Karpas-422 (cell line): Measurements from ENCODE around the gene FNDC7. TPM values are rescaled to one million over a fixed set of nuclear protein-coding genes. Genes with fewer than 3 reads are reported as not detected.

Experiments
- DNase-seq: peaks from one replicate; pipeline ENCODE4 v3.0.0-alpha.2; 2015
- H2AFZ ChIP-seq: fragments of 200-600 bp; sonication (generic); 2 replicates; pipeline ENCODE4 v1.6.1; 2014; ENCODE audit warnings: antibody characterized with exemption, low read length, mixed read lengths
- H3K27ac ChIP-seq: fragments of 200-600 bp; sonication (generic); 2 replicates; pipeline ENCODE4 v1.5.1; 2014; ENCODE audit warnings: mild to moderate bottlenecking, low read length, moderate library complexity
- H3K27me3 ChIP-seq: fragments of 200-600 bp; sonication (generic); 2 replicates; pipeline ENCODE4 v1.6.1; 2014; ENCODE audit warnings: low read length, mixed read lengths
- H3K36me3 ChIP-seq: fragments of 200-600 bp; sonication (generic); 2 replicates; pipeline ENCODE4 v1.6.1; 2014; ENCODE audit warnings: low read length, mixed read lengths; ENCODE audit not compliant: insufficient read depth
- H3K4me1 ChIP-seq: fragments of 200-600 bp; sonication (generic); 2 replicates; pipeline ENCODE4 v1.6.1; 2014; ENCODE audit warnings: mild to moderate bottlenecking, low read length, mixed read lengths
- H3K4me2 ChIP-seq: fragments of 200-600 bp; sonication (generic); 2 replicates; pipeline ENCODE4 v1.6.1; 2014; ENCODE audit warnings: low read length, low read depth, mild to moderate bottlenecking; ENCODE audit not compliant: poor library complexity, severe bottlenecking
- H3K4me3 ChIP-seq: fragments of 200-600 bp; sonication (generic); 2 replicates; pipeline ENCODE4 v1.5.1; 2014; ENCODE audit warnings: mild to moderate bottlenecking, antibody characterized with exemption, low read length, mixed read lengths
- H3K79me2 ChIP-seq: fragments of 200-600 bp; sonication (generic); 2 replicates; pipeline ENCODE4 v1.6.1; 2014; ENCODE audit warnings: mild to moderate bottlenecking, low read length, mixed read lengths
- H3K9ac ChIP-seq: fragments of 200-600 bp; sonication (generic); 2 replicates; pipeline ENCODE4 v1.6.0; 2014; ENCODE audit warnings: low read length
- H3K9me2 ChIP-seq: fragments of 200-600 bp; sonication (generic), shearing (Covaris generic); replicated peaks from 2 replicates; pipeline ENCODE4 v1.6.0; 2014; ENCODE audit warnings: mild to moderate bottlenecking, low read length, moderate library complexity; ENCODE audit not compliant: insufficient read depth
- H3K9me3 ChIP-seq: fragments of 300-700, 200-600 bp; sonication (generic); 2 replicates; pipeline ENCODE4 v1.6.1; 2014; ENCODE audit warnings: low read length, mixed read lengths
- H4K20me1 ChIP-seq: fragments of 200-600 bp; sonication (generic); 2 replicates; pipeline ENCODE4 v1.6.1; 2014; ENCODE audit warnings: mild to moderate bottlenecking, antibody characterized with exemption, low read length, low read depth; ENCODE audit not compliant: insufficient read depth
- total RNA-seq: library from RNA; depleted of rRNA; stranded (reverse); fragments of >200 nt; shearing (Covaris generic); gene quantifications from 2 replicates; pipeline ENCODE4 v1.2.3, GENCODE V29; 2014; ENCODE audit warnings: low replicate concordance

FNDC7 gene
- total RNA-seq, 1 experiment from 2014 or later = 2.9 TPM

- Histone ChIP-seq H3K36me3 (no peaks in the 10 kb centered on the region), H3K9me2 (no peaks in the 10 kb centered on the region), H3K79me2 (no peaks in the 10 kb centered on the region), H3K9ac (no peak overlapping the region), H3K27ac (no peak overlapping the region), H3K27me3 (no peaks in the 10 kb centered on the region), H3K4me1 (peaks cover 2% of the 10 kb centered on the region; the same call in 1 of the 2 replicates), H4K20me1 (no peaks in the 10 kb centered on the region), H3K9me3 (no peaks in the 10 kb centered on the region), H3K4me3 (no peak overlapping the region), H3K4me2 (no peak overlapping the region), H2AFZ (no peak overlapping the region)
- no peak for DNase-seq
Measured at GRCh38 chr1:108719656-108720435, 7.1 kb downstream of the FNDC7 start.

GRCh38 chr1:108722292-108722691, 9.6 kb downstream of the FNDC7 start:
- Histone ChIP-seq H3K79me2 (no peaks in the 10 kb centered on the region), H3K4me2 (no peak overlapping the region), H2AFZ (no peak overlapping the region; the same call in 1 of the 2 replicates)

GRCh38 chr1:108725906-108726305, 13.2 kb downstream of the FNDC7 start:
- no peaks in the 10 kb centered on the region for H4K20me1 ChIP-seq
- no peaks in the 10 kb centered on the region for H3K36me3 ChIP-seq
- no peak overlapping the region for H3K9ac ChIP-seq
- H3K4me3 ChIP-seq = no peak overlapping the region
- no peaks in the 10 kb centered on the region for H3K79me2 ChIP-seq
- H3K27ac ChIP-seq = no peak overlapping the region
- no peak for DNase-seq
- no peak overlapping the region for H2AFZ ChIP-seq
- peaks cover 3% of the 10 kb centered on the region; the same call in 1 of the 2 replicates for H3K4me1 ChIP-seq
- 0 out of 2 replicates have a peak, but pooled peaks cover 2% of the 10 kb centered on the region for H3K27me3 ChIP-seq
- H3K9me3 ChIP-seq = no peaks in the 10 kb centered on the region
- no peak overlapping the region for H3K4me2 ChIP-seq
- H3K9me2 ChIP-seq = no peaks in the 10 kb centered on the region

More at GRCh38 chr1:108722292-108722691, 9.6 kb downstream of the FNDC7 start:
- H3K9me3 ChIP-seq = no peaks in the 10 kb centered on the region
- no peak for DNase-seq
- H3K4me3 ChIP-seq = no peak overlapping the region
- H3K36me3 ChIP-seq = no peaks in the 10 kb centered on the region
- H4K20me1 ChIP-seq = no peaks in the 10 kb centered on the region
- H3K27me3 ChIP-seq = no peaks in the 10 kb centered on the region
- H3K27ac ChIP-seq = no peak overlapping the region
- H3K4me1 ChIP-seq = peaks cover 2% of the 10 kb centered on the region; the same call in 1 of the 2 replicates
- H3K9me2 ChIP-seq = no peaks in the 10 kb centered on the region
- no peak overlapping the region for H3K9ac ChIP-seq

- H3K9ac ChIP-seq = no peak overlapping the region
- no peak overlapping the region for H3K4me2 ChIP-seq
- no peak overlapping the region for H3K4me3 ChIP-seq
- H3K79me2 ChIP-seq = no peaks in the 10 kb centered on the region
- no peaks in the 10 kb centered on the region for H4K20me1 ChIP-seq
- DNase-seq = no peak
- H3K27ac ChIP-seq = no peak overlapping the region
- H3K27me3 ChIP-seq = 0 out of 2 replicates have a peak, but pooled peaks cover 2% of the 10 kb centered on the region
- H3K9me2 ChIP-seq = no peaks in the 10 kb centered on the region
- H3K36me3 ChIP-seq = no peaks in the 10 kb centered on the region
- H3K9me3 ChIP-seq = no peaks in the 10 kb centered on the region
- H2AFZ ChIP-seq = no peak overlapping the region
- peaks cover 5% of the 10 kb centered on the region; the same call in 1 of the 2 replicates for H3K4me1 ChIP-seq
Measured at GRCh38 chr1:108728327-108728923, 15.7 kb downstream of the FNDC7 start.

- Histone ChIP-seq H3K9me2 (no peaks in the 10 kb centered on the region), H3K27ac (no peak overlapping the region), H3K27me3 (0 out of 2 replicates have a peak, but pooled peaks cover 2% of the 10 kb centered on the region), H3K9me3 (no peaks in the 10 kb centered on the region), H4K20me1 (no peaks in the 10 kb centered on the region), H3K4me3 (no peak overlapping the region), H3K4me2 (no peak overlapping the region), H3K36me3 (no peaks in the 10 kb centered on the region), H2AFZ (no peak overlapping the region), H3K9ac (no peak overlapping the region), H3K79me2 (no peaks in the 10 kb centered on the region), H3K4me1 (peaks cover 5% of the 10 kb centered on the region; the same call in 1 of the 2 replicates)
- DNase-seq = no peak
Measured at GRCh38 chr1:108729481-108729880, 16.8 kb downstream of the FNDC7 start.

GRCh38 chr1:108732398-108732797, 19.7 kb downstream of the FNDC7 start:
- DNase-seq = no peak
- Histone ChIP-seq H3K4me2 (no peak overlapping the region), H4K20me1 (no peaks in the 10 kb centered on the region), H3K9me2 (no peaks in the 10 kb centered on the region), H3K27ac (no peak overlapping the region), H3K4me3 (no peak overlapping the region), H3K79me2 (no peaks in the 10 kb centered on the region), H3K9ac (no peak overlapping the region), H3K4me1 (peaks cover 5% of the 10 kb centered on the region; the same call in 1 of the 2 replicates), H2AFZ (no peak overlapping the region), H3K36me3 (no peaks in the 10 kb centered on the region), H3K27me3 (0 out of 2 replicates have a peak, but pooled peaks cover 2% of the 10 kb centered on the region), H3K9me3 (no peaks in the 10 kb centered on the region)

- H3K4me1 ChIP-seq = peaks cover 5% of the 10 kb centered on the region; the same call in 1 of the 2 replicates
- 0 out of 2 replicates have a peak, but pooled peaks cover 2% of the 10 kb centered on the region for H3K27me3 ChIP-seq
- H3K9ac ChIP-seq = no peak overlapping the region
- no peaks in the 10 kb centered on the region for H3K9me2 ChIP-seq
- H3K27ac ChIP-seq = no peak overlapping the region
- H3K36me3 ChIP-seq = no peaks in the 10 kb centered on the region
- H3K4me3 ChIP-seq = no peak overlapping the region
- no peak overlapping the region for H2AFZ ChIP-seq
- H4K20me1 ChIP-seq = no peaks in the 10 kb centered on the region
- DNase-seq = no peak
- no peak overlapping the region for H3K4me2 ChIP-seq
- no peaks in the 10 kb centered on the region for H3K79me2 ChIP-seq
- no peaks in the 10 kb centered on the region for H3K9me3 ChIP-seq
Measured at GRCh38 chr1:108734171-108734865, 21.6 kb downstream of the FNDC7 start.

- H3K79me2 ChIP-seq = peaks cover 6% of the 10 kb centered on the region
- no peak overlapping the region for H3K4me3 ChIP-seq
- H3K9me3 ChIP-seq = no peaks in the 10 kb centered on the region
- no peak overlapping the region for H3K9ac ChIP-seq
- no peak overlapping the region for H2AFZ ChIP-seq
- H3K4me2 ChIP-seq = no peak overlapping the region
- no peaks in the 10 kb centered on the region for H3K27me3 ChIP-seq
- no peaks in the 10 kb centered on the region for H3K36me3 ChIP-seq
- DNase-seq = no peak
- H3K27ac ChIP-seq = no peak overlapping the region
- H3K9me2 ChIP-seq = no peaks in the 10 kb centered on the region
- H4K20me1 ChIP-seq = no peaks in the 10 kb centered on the region
- H3K4me1 ChIP-seq = peaks cover 7% of the 10 kb centered on the region
Measured at GRCh38 chr1:108742253-108742652, 29.5 kb downstream of the FNDC7 start.
